Choroid plexus epithelial cell (primary cell): ENCODE results near the gene ANXA5.
A peak's percentile ranks its signal among the peaks of the same experiment; 100 is the strongest.

Experiments
- DNase-seq: peaks from one replicate; pipeline ENCODE4 v3.0.0-alpha.2; 2010; ENCODE audit warnings: low read depth
- H3K4me3 ChIP-seq: 2 replicates; pipeline ENCODE4 v1.5.1; 2011; ENCODE audit warnings: low read depth, mild to moderate bottlenecking, control low read depth, low read length, moderate library complexity
- CTCF ChIP-seq: conservative IDR thresholded peaks from 2 replicates; pipeline ENCODE4 v1.5.1; 2011; ENCODE audit warnings: low read depth, mild to moderate bottlenecking, control low read depth, inconsistent platforms, low read length, moderate library complexity

ANXA5 gene

GRCh38 chr4:121712001-121712651 is 15.3 kb upstream of the ANXA5 start:
- no peak for DNase-seq
- no peak for TF ChIP-seq CTCF
- peak overlapping the region; percentile 32 for H3K4me3 ChIP-seq

- TF ChIP-seq CTCF, result no peak
- DNase-seq, result peak; percentile 97
- H3K4me3 ChIP-seq, result peak overlapping the region; percentile 32
These were observed 14.7 kb upstream of the ANXA5 start for GRCh38 chr4:121711263-121712000.

- no peak for DNase-seq
- TF ChIP-seq CTCF, result no peak
- H3K4me3 ChIP-seq, result no peak overlapping the region
These were observed 13.1 kb upstream of the ANXA5 start for GRCh38 chr4:121709766-121710405.

GRCh38 chr4:121707344-121707743 is 10.6 kb upstream of the ANXA5 start:
- no peak for TF ChIP-seq CTCF
- no peak overlapping the region for H3K4me3 ChIP-seq
- no peak for DNase-seq

- H3K4me3 ChIP-seq, result no peak overlapping the region
- peak; percentile 83 for DNase-seq
- no peak for TF ChIP-seq CTCF
These were observed 9.8 kb upstream of the ANXA5 start for GRCh38 chr4:121706595-121707021.

- H3K4me3 ChIP-seq, result no peak overlapping the region
- DNase-seq, result no peak
- no peak for TF ChIP-seq CTCF
These were observed 8.7 kb upstream of the ANXA5 start for GRCh38 chr4:121705521-121705920.
